GM21737 (cell line): ENCODE results near the gene KLF9.

ENCODE experiments used
- ATAC-seq: cut with Tn5 transposase; IDR thresholded peaks from one replicate; pipeline ENCODE4 v1.9.1; 2021; ENCODE audit warnings: mild to moderate bottlenecking, moderate library complexity; ENCODE audit not compliant: unreplicated experiment

The KLF9 gene

DNA sequence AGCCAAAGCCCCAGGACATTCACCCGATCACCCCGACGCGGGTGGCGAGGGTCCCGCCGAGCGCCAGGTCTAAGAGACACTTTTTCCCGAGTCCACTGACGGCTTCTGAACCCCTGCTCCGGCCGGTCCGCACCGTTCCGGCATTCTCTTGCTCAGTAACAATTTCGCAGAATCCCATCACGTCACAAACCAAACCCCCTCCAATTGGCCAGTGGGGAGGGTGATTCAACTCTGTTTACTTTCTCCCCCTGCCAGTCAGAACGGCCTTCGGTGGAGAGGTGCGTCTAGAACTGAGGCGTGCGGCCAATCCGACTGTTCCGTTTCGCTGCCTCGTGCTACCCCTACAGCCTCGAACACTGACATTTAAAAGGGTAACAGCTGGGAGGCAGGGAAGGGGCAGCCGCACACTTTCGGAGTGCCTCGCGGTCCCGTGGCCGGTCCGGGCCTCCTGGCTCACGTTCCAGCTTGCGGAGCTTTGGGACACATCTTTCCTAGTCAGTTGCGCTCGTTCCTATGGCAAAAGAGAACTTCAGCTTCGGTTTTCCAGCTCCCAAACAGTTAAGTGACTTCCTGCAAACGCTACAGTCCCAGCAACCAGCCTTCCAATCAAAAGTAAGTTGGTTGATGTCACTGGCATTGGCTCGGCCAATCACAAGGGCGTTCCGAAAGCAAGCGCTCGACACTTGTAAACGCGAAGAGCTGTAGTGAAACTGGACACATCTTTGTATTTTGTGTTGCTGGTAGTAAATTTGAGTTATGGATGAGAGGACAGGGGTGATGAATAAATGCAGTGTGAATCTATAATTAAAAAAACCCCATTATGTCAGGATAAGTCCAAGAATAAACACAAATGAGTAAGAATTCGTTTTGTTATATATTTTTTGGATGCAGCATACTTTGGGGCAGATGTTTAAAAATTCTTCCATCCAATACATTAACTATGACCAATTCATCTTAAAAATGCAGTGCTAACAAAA is at the start of gene KLF9:
Gene KLF9 (minus strand): TSS at position 859 of the 977 bp plus-strand sequence. CDS start 1,294 bp downstream, outside the sequence.
- peak; percentile 68 for ATAC-seq

DNA sequence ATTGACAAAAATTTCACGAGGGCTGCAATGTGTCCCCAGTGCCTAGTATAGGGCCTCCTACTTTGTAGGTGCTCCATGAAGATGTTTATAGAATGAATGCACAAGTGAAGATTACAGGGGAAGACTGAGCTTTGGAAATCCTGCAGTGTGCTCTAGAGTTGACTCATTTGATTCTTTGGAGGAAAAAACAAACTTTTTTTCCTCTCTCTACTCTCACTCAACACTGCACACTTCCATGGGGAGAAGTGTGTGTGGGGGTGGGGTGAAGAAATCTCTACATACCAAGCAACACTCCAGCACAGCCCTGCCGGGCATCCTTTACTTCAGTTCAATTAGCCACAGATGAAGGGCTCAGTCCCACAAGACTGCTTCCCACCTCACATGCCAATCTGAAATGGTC is 49.4 kb upstream of the KLF9 start:
- no peak for ATAC-seq

DNA sequence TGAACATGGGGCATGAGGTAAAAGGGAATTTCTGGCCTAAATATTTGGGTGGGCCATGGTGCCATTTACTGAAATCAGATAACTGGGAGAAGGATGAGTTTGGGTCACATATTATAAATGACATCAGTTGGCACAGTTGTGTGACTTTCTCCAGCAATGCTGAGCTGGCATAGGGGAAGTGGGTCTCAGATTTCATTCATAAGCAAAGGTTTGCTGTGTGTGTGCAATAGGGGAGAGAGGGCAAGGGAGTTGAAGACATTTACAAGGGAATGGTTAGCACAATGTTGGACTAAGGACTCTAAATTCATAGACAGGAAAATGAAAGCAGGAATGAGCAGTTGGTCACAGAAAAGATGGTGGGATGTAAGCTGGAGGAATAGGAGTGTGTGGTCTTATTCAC is 47.8 kb upstream of the KLF9 start:
- no peak for ATAC-seq

DNA sequence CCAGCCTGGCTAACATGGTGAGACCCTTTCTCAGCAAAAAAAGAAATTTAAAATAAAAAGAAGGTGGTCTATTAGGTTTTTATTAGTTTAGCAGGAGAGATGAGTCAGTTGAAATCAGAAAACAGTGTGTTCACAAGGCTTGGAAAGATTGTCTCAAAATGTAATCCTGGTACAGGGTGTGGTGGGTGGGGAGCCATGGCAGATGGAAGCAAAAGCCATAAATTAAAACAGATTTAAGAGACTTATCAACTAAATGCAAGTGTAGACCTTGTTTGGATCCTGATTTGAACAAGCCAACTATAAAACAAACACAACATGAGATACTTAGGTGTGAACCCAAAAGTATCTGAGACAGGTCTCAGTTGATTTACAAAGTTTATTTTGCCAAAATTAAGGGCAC is 42.8 kb upstream of the KLF9 start:
- no peak for ATAC-seq

DNA sequence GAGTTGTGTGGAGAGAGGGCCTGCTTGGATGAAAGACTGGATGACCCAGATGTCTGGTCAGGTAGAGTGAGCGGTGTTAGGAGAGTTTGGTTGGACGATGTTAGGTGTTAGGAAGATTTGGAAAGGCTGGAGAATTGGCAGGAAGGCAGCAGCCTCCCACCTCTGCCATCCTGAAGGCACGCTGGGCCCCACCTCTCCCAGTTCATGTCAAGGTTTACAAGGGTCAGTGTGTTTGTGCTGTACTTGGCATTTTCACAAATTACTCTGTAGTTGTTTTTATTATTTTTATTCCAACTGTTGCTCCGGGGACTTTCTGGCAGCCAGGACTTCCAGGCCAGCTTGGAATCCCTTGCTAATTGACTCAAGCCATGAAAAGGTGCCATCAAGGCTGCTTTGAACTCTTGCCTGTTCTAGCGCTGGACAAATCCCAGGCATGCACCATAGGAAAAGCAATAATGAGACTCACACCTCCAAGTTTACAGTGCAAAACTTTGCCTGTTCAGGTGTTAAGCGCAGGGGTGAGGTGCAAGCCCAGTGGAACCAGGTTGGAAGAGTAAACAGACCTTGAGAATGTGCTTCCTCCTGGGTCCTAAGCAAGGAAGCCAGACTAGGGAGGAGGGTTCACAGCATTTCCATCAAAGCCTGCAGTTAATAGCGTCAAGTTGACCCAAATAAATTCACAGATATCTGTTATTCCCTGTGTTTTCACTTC is 41.7 kb upstream of the KLF9 start:
- no peak for ATAC-seq

DNA sequence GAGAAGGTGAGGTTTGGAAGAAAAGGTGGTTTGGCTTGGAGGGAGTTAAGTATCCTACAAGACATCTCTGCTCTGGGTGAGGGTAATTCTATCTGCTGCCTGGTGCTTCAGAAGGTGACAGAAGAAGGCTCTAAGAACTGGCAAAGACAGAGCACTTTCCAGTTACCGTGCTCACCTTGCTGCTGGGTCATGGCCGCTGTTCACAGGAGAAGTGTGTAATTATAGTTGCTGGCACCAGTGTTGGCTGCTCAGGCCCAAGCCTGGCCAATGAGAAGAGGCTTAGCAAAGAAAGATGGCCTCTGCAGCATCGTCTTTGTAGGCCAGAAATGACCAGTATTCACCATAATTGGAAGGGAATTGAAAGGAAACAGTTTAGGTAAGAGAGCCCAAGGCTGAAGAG is 37.9 kb upstream of the KLF9 start:
- no peak for ATAC-seq

DNA sequence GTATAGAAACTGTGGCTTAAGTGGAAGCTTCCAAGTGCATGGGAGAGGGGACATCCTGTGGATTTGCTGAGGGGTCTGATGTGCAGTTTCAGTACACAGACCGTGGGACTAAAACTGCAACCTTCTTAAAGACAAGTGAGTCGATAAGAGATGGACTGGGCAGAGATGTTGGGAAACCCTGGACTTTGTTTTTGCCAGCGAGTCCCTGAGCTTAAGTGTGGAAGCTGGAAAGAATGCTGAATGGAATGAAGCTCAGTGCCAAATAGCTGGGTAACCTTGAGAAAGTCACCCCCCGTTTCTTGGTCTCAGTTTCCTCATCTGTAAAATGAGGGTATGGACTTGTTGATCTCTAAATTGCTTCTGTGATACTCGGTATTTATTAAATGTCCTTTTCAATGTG is 37.3 kb upstream of the KLF9 start:
- ATAC-seq, result no peak

DNA sequence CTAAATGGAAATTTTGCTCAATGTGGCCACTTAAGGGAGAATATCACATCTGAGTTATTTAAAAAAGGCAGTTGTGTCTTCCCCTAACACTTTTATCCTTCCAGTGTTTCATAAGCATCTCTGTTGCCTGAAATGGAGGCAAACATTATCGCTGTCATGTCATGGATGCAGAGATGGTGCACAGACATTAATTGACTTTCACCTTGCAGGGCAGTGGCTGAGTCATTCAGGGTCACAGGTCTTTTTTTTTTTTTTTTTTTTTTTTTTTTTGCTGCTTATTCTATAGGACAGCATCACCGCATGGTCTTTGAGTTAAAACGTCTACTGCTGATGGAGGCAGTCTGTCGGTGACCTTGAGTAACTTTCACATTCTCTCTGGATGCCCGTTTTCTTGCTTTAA is 36.3 kb upstream of the KLF9 start:
- ATAC-seq, result no peak

DNA sequence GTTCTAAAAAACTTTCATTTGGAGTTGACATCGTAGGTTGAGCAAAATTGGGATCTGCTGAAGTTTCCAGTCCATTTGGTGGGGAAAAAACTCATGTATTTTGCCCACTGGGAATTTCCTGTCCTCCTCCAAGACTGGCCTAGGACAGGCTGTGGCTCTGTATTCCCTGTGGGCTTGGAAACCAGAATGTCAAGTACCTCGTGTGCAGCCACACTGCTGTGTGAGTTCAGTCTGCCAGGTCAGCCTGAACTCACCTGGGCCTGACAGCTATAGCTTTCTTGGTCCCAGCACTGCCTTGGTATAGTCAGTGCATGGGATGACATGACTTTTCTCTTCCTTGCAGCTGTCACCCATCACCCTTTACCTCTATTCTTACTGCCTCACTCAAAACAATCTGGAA is 35.0 kb upstream of the KLF9 start:
- ATAC-seq, result no peak

DNA sequence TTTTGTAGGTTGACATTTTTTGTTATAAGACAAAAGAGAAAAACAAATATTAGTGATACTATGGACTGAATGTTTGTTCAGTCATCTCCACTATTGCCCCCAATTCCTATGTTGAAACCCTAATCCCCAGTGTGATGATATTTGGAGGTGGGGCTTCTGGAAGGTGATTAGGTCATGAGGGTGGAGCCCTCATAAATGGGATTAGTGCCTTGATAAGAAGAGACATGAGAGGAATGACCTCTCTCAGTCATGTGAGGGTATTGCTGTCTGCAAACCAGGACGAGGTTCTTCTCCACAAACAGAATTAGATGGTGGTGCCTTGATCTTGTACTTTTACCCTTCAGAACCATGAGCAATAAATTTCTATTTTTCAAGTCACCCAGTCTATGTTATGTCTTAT is 34.5 kb upstream of the KLF9 start:
- no peak for ATAC-seq

DNA sequence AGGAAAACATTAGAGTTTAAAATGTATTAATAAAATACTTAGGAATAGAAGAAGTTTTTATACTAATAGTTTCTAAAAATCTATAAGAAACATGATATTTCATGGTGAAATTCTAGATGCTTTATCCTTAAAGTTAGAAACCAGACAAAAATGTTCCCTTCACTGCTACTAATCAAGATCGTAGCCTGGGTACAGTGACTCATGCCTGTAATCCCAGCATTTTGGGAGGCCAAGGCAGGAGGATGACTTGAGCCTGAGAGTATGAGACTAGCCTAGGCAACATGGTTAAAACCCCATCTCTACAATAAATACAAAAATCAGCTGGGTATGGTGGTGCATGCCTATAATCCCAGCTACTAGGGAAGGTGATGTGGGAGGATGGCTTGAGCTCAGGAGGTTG is 30.4 kb upstream of the KLF9 start:
- ATAC-seq, result no peak

DNA sequence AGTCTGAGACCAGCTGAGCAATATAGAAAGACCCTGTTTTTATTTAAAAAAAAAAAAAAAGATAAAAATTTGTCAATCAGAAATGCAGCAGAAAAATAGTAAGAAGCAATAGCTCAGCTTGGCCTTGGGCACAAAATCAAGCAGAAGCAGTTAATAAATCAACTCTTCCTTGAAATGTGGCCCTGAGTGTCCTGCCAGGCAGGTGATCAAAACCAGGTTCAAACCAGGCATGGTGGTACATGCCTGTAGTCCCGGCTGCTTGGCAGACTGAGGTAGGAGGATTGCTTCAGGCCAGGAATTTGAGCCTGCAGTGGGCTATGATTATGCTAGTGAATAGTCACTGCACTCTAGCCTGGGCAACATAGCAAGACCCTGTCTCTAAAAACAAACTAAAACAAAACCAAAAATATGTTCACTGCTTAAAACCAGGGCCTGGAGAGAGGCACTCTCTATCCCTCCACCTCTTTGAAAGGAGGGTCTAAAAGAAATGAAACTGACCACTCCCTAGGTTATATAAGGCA is 27.9 kb upstream of the KLF9 start:
- ATAC-seq, result no peak

DNA sequence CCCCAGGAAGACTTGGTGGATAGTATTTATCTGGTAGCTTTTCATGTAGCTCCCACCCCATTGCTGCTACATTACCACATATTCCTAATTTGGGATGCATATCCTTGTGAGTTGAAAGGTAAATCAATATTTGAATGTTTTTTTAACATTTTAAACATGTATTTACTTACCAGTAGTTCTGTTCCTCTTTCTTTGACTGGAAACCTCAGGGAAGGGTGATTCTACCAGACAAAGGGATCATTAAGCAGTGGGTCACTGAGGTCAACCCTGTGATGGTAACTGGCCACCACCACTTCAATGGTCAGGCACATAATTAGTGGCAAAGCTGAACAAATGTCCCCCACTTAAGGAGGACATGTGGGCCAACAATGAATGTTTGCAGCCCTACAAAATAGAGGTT is 27.2 kb upstream of the KLF9 start:
- ATAC-seq, result no peak

DNA sequence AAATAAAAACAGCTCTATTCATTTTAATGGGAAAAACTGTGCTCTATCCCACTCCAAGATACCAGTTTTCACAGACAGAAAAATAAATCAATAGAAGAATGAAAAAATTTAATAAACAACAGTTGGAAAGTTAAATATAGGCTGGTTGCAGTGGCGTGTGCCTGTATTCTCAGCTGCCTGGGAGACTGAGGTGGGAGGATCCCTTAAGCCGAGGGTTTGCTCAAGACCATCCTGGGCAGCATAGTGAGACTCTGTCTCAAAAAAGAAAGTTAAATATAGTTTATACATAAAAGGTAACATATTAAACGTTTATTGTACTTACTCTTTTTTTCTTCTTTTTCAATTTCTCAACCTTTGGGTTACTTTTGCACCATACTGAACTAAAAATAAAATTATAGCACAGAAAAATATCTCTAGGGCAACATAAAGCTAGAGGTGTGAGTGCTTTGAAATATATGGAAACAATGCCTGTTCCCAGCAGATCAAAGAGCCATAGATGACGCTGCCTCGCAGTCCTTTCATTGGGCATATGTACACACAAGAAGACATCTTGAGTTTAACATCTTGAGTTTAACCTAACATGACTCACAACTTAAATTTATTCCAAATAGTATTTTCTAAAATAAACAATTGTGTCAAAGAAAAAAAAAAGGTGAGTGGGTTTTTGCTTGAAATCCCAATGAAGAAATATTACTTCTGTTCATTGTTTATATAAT is 25.7 kb upstream of the KLF9 start:
- no peak for ATAC-seq

DNA sequence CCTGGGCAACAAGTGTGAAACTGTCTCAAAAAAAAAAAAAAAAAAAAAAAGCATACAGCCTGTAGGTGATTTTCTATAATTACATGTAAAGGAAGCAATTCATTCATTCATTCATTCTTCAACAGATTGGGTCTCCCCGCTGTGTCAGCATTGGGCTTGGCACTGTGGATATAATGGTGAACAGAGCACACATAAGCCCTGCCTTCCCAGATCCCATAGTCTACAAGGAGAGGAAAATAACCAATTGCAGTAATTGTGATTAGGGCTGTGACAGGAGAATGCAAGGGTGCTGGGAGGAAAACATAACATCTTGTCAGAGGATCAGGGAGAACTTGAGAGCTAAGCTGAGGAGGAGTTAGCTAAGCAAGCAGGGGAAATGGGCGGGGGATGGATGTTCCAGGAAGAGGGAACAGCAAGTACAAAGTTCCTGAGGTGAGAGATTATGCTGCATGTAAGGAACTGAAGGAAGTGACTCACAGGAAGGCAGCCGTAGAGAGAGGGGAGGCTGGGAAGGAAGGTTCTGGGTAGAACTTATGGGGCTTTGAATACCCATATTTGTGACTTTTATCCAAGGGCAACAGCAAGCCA is 24.0 kb upstream of the KLF9 start:
- ATAC-seq, result no peak

DNA sequence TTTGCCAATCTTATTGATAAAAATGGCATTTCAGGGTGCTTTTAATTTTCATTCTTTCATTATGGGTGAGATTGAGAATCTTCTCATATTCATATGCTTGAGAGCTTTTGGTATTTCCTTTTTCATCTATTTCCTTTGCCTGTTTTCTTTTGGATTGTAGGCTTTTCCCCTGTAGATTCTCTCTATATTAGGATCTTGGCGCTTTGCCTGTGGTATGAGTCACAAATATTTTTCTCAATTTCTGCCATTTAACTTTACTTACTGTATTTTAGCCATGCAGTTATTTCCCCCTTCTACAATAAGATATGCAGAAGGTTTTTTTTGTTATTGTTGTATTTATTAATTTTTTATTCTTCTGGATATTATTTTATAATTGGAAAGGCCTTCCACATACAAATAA is 21.5 kb upstream of the KLF9 start:
- no peak for ATAC-seq

DNA sequence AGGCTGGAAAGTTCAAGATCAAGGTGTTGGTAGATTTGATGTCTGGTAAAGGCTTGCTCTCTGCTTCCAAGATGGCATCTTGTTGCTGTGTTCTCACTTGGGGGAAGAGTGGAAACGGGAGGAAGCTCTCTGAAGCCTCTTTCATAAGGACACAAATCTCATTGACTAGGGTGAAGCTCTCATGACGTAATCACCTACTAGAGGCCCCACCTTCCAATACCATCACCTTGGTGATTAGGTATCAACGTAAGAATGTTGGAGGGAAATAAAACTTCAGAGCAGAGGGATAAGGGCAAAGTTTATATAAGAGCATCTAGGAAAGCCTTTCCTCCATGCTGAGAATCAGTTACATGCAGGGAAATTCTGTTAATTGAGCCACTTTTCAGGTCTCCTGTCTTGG is 15.4 kb upstream of the KLF9 start:
- ATAC-seq, result no peak

DNA sequence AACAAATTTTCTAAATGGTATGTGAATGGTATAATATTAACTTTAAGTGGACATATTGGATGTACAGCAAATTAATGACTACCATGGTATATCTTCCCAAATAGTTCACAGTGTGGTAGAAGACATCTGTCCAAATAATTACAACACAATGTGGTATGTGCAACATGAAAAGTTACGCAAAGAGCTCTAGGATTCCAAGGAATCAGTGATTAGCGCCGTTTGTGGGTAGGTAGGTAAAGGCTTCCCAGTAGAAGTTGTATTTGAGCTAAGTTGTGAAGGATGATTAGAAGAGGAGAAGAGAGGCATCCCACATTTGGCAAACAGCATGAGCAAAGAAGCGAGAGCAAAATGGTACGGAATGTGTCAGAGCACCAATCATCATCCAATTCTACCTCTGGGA is 14.3 kb upstream of the KLF9 start:
- ATAC-seq, result no peak

DNA sequence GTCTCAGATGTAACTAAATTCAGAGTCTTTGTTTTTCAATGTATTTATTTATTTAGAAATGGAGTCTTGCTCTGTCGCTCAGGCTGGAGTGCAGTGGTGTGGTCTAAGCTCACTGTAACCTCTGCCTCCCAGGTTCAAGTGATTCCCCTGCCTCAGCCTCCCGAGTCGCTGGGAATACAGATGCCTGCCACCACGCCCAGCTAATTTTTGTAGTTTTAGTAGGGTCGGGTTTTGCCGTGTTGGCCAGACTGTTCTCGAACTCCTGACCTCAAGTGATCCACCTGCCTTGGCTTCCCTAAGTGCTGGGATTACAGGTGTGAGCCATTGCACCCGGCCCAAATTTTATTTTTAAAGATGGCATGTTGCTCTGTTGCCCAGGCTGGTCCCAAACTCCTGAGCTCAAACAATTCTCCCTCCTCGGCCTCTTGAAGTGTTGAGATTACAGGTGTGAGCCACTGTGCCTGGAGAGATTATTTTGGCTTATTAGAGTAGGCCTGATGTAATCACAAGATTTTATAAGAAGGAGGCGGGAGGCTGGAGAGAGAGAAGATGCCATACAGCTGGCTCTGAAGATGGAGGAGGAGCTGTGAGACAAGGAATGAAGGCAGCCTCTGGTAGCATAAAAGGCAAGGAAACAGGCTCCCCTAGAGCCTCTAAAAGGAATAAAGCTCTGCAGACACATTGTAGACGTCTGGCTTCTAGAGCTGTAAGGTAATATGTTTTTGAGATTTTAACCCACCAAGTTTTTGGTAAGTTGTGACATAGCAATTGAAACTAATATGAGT is 12.9 kb upstream of the KLF9 start:
- ATAC-seq, result no peak

DNA sequence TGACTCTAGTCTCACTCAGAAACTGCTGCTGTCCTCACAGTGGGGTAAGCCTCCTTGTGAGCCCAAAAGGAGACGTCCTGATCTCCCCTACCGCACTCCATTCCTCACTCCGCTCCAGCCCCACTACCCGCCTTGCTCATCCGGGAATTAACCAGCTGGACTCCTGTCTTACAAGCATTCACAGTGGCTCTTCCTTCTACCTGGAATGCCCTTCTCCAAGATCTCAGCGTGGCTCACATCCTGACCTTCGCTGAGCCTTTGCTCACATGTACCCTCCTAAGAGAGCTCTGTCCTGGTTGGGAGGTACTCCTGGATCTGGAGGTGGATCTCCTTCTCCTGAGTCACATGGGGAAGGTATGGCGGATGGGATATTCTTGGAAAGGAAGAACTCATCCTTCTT is 10.7 kb upstream of the KLF9 start:
- ATAC-seq, result no peak
